Amniotic epithelial cell (primary cell): ENCODE results near the gene SLC6A6.

ENCODE experiments used
- DNase-seq: peaks from one replicate; pipeline ENCODE4 v3.0.0-alpha.2; 2010; ENCODE audit warnings: low read depth

Gene SLC6A6

DNA sequence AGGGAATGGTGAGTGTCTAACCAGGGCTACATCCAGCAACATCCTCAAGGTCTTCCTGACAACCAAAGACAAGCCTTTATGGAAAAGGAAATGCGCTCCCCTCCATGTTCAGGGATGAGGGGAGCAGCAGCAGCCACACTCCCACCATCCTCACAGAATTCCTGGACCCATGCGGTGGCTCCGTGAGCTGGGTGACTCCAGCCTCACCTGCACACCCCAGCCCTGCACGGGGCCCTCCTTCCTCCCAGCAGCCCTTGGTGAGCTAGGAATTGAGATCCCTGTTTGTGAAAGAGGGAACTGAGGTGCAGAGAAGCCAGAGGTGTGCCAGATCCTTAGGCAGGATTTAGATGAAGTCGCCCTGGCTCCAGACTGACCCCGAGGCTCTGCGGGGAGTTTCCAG, 85.4 kb downstream of the SLC6A6 start:
- no peak for DNase-seq

- DNase-seq = no peak
Observed at GRCh38 chr3:14488286-14489041, 86.1 kb downstream of the SLC6A6 start.

GRCh38 chr3:14489641-14490040, 87.2 kb downstream of the SLC6A6 start:
- DNase-seq = no peak

GRCh38 chr3:14490255-14490654, 87.8 kb downstream of the SLC6A6 start:
- no peak for DNase-seq

GRCh38 chr3:14490831-14491230, 88.4 kb downstream of the SLC6A6 start:
- DNase-seq = no peak

DNA sequence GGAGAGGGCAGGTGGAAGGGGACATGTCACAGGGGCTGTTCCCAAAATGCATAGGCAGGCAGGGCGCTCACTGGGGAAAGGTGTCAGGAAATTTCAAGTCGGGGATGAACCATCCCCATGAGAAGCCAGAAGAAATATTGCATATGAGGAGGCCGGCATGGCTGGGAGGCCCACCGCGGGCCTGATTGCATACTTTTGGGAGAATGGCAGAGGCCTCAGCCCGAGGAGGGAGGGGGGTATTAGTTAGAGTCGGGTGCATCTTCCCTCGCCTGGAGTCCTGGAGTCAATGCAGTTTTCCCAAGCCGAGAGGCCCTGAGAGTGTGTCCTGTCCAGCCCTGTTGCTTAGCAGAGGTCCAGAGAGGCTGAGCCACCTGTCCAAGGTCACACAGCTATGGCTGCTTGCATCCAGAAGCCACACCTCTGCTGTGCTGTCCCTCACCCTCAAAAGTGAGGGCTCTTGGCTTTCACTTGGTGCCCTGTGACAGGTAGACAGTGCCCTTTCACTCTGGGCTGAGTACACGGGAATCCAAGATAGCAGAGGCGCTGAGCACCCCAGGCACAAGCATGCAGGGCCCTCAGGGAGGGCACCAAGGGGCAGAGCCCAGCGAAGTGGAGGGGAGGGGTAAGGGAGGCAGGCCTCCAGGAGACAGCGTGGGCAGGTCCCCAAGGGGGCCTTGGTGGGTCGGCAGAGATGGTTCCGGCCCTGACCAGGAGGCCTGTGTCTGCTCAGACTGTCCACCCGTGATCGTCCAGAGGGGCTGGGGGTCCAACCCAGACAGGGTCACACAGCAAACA, 89.2 kb downstream of the SLC6A6 start:
- no peak for DNase-seq

GRCh38 chr3:14492948-14493881, 90.8 kb downstream of the SLC6A6 start:
- DNase-seq = no peak

DNA sequence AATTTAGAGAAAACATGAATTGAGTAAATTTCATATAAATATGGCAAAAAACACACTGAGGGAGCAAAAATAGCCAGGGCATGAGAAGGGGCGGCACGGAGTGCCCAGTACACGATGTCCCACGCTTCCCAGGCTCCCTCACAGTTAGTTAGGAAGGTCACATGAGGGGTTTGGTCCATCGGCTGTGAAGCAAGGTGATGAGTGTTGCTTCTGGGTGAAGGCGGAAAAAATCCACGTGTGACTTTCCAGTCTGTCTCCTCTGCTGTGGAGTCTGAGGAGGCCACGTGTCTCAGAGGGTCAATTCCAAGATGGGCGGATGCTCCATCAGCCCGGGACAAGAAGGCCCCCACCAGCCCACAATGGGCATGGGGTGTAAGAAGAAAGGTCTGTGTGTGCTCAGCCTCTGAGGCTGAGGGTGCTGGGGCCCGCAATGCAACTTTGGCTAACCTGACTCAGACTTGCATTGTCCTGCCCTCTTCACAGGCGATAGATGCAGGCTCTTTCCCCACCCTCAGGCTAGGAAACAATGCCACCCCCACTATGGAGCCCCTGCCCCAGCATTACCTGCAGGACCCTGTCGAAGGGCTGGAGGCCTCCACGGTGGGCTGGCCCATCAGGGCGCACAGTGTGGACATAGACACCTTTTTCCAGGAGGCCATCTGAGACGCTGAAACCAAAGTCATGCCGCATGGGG, 92.0 kb downstream of the SLC6A6 start:
- no peak for DNase-seq

- no peak for DNase-seq
Observed at GRCh38 chr3:14494973-14495300, 92.5 kb downstream of the SLC6A6 start.

GRCh38 chr3:14496351-14496750, 93.9 kb downstream of the SLC6A6 start:
- DNase-seq = no peak

DNA sequence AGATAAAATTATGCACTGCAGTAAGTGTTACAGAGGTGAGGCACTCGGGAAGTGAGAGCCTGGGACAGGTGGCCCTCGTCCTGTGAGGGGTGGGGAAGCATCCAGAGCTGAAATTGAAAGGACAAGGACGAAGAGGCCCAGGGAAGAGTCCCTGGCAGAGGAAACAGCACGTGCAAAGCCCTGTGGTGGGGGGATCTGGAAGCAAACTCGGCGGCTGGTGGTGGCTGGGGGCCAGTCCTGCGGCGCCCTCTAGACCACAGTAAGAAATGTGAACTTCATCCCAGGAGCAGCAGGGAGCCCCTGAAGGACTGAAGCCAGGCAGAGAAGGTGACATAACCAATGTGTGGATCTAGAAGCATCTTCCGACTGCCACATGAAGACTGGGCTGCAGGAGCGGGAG, 94.9 kb downstream of the SLC6A6 start:
- DNase-seq = no peak

DNA sequence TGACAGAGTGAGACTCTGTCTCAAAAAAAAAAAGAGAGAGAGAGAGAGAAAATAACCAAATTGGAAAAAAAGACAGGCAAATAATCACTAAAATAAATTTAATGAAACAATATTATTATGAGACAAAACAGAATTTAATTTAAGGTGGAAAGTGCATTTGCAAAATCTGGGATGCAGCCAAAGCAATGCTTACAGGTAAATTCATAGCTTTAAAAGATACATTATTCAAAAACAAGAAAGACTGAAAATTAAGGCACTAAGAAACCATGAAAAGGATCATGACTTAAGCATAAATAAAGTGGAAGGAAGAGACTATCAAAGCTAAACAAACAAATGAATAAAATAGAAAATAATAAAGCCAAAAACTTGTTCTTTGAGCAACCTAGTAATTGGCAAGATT, 100.1 kb downstream of the SLC6A6 start:
- DNase-seq = no peak

DNA sequence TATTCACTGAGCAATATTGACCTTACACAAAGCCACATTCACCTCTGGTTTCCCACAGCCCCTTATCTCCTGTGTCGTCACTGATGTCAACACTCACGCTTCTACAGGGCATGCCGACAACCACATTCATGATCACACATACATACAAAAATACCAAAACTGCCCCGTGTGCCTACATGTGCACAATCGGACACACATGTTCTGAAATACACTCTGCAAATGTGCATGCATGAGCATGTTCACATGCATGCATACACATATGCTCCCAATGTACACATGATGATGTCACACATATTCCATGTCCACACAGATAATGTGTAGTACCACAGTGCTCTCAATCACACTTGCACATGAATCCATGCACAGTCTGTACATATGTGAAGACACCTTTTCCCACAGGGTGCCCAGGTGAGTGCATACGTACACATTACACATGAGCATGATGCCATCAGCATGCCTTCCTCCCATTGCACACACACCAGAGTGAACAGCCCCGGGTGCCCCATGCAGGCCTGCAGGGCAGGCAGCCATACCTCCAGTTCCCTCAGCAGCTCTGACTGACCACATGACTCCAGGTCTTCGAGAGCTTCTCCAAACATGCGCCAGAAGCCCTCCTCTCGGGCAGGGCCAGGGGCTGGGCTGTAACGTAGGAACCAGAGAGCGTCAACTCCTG, 100.8 kb downstream of the SLC6A6 start:
- DNase-seq = no peak

DNA sequence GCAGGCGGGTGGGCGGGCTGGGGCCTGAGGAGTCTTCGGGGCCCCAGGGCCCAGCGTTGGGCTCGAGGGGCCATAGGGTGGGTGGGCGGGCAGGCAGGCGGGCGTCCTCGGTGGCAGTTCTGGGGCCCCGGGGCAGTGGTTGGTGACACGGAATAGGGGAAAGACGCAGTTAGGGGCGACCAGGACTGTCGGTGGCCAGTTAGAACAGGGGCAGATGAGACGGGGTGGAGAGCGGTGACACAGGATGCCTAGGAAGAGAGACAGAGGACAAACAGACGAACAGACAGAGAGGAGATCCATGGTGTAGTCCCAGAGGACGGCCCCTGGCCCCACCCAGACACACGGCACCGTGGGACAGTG, 101.3 kb downstream of the SLC6A6 start:
- DNase-seq = no peak

- DNase-seq = no peak
Observed at GRCh38 chr3:14505001-14505802, 102.8 kb downstream of the SLC6A6 start.

DNA sequence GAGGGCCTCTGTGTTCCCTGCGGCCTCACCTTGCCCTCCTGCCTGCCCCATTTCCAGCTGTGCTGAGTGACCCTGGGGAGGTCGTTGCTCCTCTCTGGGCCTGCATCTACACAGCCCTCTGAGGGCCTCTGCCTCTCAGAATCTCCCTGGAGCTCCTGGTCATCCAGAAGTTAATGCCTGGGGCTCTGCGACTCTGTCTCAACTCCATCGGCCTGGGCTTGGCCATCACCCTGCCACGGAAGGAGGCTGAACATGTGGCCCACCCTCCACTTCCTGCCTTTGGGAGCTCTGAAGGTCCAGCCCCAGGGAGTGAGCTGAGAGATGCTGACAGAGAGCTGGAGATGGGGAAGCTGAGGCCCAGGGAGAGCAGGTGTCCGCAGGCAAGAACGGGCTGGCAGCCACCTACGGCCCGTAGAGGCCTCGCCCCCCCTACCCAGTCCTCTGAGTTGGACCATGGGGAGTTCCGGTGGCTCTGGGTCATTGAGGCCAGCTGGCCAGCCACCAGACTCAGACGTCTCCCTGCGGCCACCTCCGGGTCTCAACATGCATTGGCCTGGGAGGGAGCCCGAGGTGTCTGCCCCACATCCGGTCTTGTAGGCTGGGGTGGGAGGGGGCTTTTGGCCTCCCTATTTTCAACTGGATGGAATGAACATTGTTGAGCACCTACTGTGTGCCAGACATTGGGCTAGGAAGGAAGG, 103.5 kb downstream of the SLC6A6 start:
- DNase-seq = no peak

GRCh38 chr3:14506626-14507304, 104.4 kb downstream of the SLC6A6 start:
- no peak for DNase-seq

DNA sequence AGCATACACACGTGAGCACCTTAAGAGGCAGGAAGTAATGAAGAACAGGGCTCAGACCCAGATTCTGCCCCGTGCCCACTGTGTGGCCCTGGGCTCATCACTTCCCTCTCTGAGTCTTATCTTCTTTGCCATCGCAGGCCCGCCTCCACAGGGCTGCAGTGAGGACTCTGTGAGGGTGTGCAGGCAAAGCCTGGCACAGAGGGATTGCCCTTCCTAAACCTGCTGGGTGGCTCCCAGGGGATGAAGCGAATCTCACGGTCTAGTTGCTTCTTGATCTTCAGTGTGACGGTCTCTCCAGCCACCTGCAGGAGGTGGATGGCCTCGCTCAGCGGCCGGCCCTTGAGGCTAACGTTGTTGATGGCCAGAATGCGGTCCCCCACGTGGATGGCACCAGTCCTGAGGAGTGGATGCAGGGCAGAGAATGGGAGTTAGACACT, 104.9 kb downstream of the SLC6A6 start:
- DNase-seq = no peak

DNA sequence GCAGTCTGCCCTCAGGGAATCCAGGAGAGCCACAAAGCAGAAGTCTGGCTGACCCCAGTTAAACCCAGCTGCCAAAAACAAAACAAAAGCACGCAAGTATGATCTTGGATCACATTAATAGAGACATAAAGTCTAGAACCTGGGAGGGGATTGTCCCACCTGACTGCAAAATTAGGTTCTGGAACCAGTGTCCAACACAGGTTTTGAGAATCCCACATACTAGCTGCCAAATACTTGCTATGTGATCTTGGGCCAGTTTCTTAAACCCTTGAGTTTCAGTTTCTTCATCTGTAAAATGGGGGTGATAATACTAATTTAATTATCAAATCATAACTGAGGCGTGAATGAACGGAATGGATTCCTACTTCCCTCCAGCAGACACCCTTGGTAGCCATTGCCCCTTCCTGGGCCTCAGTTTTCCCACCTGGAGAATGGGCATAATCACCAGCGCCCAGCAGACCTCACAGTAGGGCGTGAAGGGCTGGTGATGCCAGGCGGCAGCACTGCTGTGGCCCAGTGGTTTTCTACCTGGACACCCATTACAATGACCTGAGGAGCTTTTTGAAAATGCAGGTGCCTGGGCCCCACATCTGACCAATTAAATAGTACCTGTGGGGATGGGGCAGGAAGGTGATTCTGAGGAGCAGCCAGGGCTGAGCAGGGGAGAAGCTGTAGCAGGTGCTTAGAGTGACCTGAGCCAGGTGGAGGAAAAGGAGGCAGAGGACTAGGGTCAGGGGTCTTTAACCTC, 105.5 kb downstream of the SLC6A6 start:
- DNase-seq = no peak
